DND-41 (cell line): ENCODE results near the gene WDR72.

Source experiments
- ATAC-seq: fragments of 200-7000 bp; cut with Tn5 transposase; 3 replicates; pipeline ENCODE4 v1.9.1; 2021; ENCODE audit warnings: low read depth; ENCODE audit not compliant: insufficient read depth
- DNase-seq: peaks from one replicate; pipeline ENCODE4 v3.0.0-alpha.2; 2020
- H2AFZ ChIP-seq: 2 replicates; pipeline ENCODE4 v1.6.0; 2012; ENCODE audit warnings: low read depth, low read length
- H3K27ac ChIP-seq: 2 replicates; pipeline ENCODE4 v1.5.1; 2012; ENCODE audit warnings: low read length, inconsistent platforms
- H3K27me3 ChIP-seq: fragments of 200-600 bp; sonication (generic); 2 replicates; pipeline ENCODE4 v1.6.0; 2012; ENCODE audit warnings: low read length, mild to moderate bottlenecking, inconsistent platforms; ENCODE audit not compliant: insufficient read depth, poor library complexity
- H3K36me3 ChIP-seq: 2 replicates; pipeline ENCODE4 v1.5.1; 2012; ENCODE audit warnings: low read length, inconsistent platforms; ENCODE audit not compliant: insufficient read depth
- H3K4me1 ChIP-seq: 2 replicates; pipeline ENCODE4 v1.5.1; 2012; ENCODE audit warnings: mild to moderate bottlenecking, low read length; ENCODE audit not compliant: insufficient read depth
- H3K4me2 ChIP-seq: 2 replicates; pipeline ENCODE4 v1.6.0; 2012; ENCODE audit warnings: mild to moderate bottlenecking, moderate library complexity, low read length, inconsistent platforms; ENCODE audit not compliant: insufficient read depth
- H3K4me3 ChIP-seq, 2 experiments: fragments of 200-600 bp in 1 of 2; shearing (Covaris generic) in 1 of 2; 2 replicates each; pipeline ENCODE4 v1.5.1; 2012 to 2016; ENCODE audit warnings: inconsistent platforms in 2 of 2, low read length in 2 of 2, mild to moderate bottlenecking in 2 of 2, low read depth in 1 of 2, moderate library complexity in 1 of 2
- H3K79me2 ChIP-seq: 2 replicates; pipeline ENCODE4 v1.6.0; 2012; ENCODE audit warnings: low read length, inconsistent platforms; ENCODE audit not compliant: insufficient read depth
- H3K9ac ChIP-seq: 2 replicates; pipeline ENCODE4 v1.6.0; 2012; ENCODE audit warnings: low read depth, mild to moderate bottlenecking, inconsistent platforms, low read length, moderate library complexity
- H3K9me3 ChIP-seq: 2 replicates; pipeline ENCODE4 v1.5.1; 2012; ENCODE audit warnings: low read length, moderate library complexity, mild to moderate bottlenecking, inconsistent platforms; ENCODE audit not compliant: insufficient read depth, severe bottlenecking
- H4K20me1 ChIP-seq: 2 replicates; pipeline ENCODE4 v1.6.0; 2012; ENCODE audit warnings: low read length; ENCODE audit not compliant: insufficient read depth
- CTCF ChIP-seq: IDR thresholded peaks from 2 replicates; pipeline ENCODE4 v1.5.1; 2012; ENCODE audit warnings: borderline replicate concordance, low read length, moderate library complexity, mild to moderate bottlenecking; ENCODE audit not compliant: poor library complexity, severe bottlenecking; ENCODE audit errors: extremely low read depth
- EZH2 ChIP-seq: IDR thresholded peaks from 3 replicates; pipeline ENCODE4 v1.6.1; 2012; ENCODE audit warnings: borderline replicate concordance, low read depth, mild to moderate bottlenecking, moderate library complexity, low read length, inconsistent platforms; ENCODE audit not compliant: severe bottlenecking

The WDR72 gene

GRCh38 chr15:53762916-53763315, 3.5 kb upstream of the WDR72 start:
- no peaks in the 10 kb centered on the region for H3K4me1 ChIP-seq
- DNase-seq, result no peak
- no peak overlapping the region for H3K27ac ChIP-seq
- no peaks in the 10 kb centered on the region for H3K9me3 ChIP-seq
- H3K27me3 ChIP-seq, result no peaks in the 10 kb centered on the region
- H3K4me3 ChIP-seq, result no peak overlapping the region
- H3K36me3 ChIP-seq, result no peaks in the 10 kb centered on the region
- no peaks in the 10 kb centered on the region for H3K79me2 ChIP-seq
- no peak for ATAC-seq
- no peaks in the 10 kb centered on the region for H4K20me1 ChIP-seq
- H3K4me2 ChIP-seq, result no peak overlapping the region
- no peak for TF ChIP-seq CTCF
- TF ChIP-seq EZH2, result no peak
- no peak overlapping the region for H3K9ac ChIP-seq
- H2AFZ ChIP-seq, result no peak overlapping the region

- no peaks in the 10 kb centered on the region for H3K27me3 ChIP-seq
- H4K20me1 ChIP-seq, result no peaks in the 10 kb centered on the region
- H3K4me1 ChIP-seq, result no peaks in the 10 kb centered on the region
- no peaks in the 10 kb centered on the region for H3K36me3 ChIP-seq
- H3K27ac ChIP-seq, result no peak overlapping the region
- DNase-seq (no peak), ATAC-seq (no peak)
- H3K79me2 ChIP-seq, result no peaks in the 10 kb centered on the region
- TF ChIP-seq CTCF (no peak), EZH2 (no peak)
- H3K4me3 ChIP-seq, result no peak overlapping the region
- no peak overlapping the region for H3K4me2 ChIP-seq
- H3K9me3 ChIP-seq, result no peaks in the 10 kb centered on the region
- no peak overlapping the region for H3K9ac ChIP-seq
- H2AFZ ChIP-seq, result no peak overlapping the region
Observed at GRCh38 chr15:53758412-53758811, 1.1 kb downstream of the WDR72 start.

- Histone ChIP-seq H3K4me2 (no peak overlapping the region), H3K4me1 (no peaks in the 10 kb centered on the region), H3K9me3 (no peaks in the 10 kb centered on the region), H4K20me1 (no peaks in the 10 kb centered on the region), H3K27ac (no peak overlapping the region), H2AFZ (no peak overlapping the region), H3K4me3 (no peak overlapping the region), H3K27me3 (no peaks in the 10 kb centered on the region), H3K36me3 (no peaks in the 10 kb centered on the region), H3K9ac (no peak overlapping the region), H3K79me2 (no peaks in the 10 kb centered on the region)
- TF ChIP-seq CTCF (no peak), EZH2 (no peak)
- ATAC-seq, result no peak
- DNase-seq, result no peak
Observed at GRCh38 chr15:53757906-53758305, 1.6 kb downstream of the WDR72 start.

- Histone ChIP-seq H2AFZ (no peak overlapping the region), H4K20me1 (no peaks in the 10 kb centered on the region), H3K27me3 (no peaks in the 10 kb centered on the region), H3K79me2 (no peaks in the 10 kb centered on the region), H3K36me3 (no peaks in the 10 kb centered on the region), H3K27ac (no peak overlapping the region), H3K9ac (no peak overlapping the region), H3K4me2 (no peak overlapping the region), H3K4me3 (no peak overlapping the region), H3K4me1 (no peaks in the 10 kb centered on the region), H3K9me3 (no peaks in the 10 kb centered on the region)
- no peak for TF ChIP-seq EZH2
- TF ChIP-seq CTCF, result no peak
- no peak for DNase-seq
- no peak for ATAC-seq
Observed at GRCh38 chr15:53753813-53754212, 5.7 kb downstream of the WDR72 start.
